ENCODE results near the gene ETFB.

The ETFB gene

GRCh38 chr19:51326216-51327065, 39.7 kb downstream of the ETFB start:
- DNase-seq, result no peak

GRCh38 chr19:51325161-51325976, 40.8 kb downstream of the ETFB start:
- DNase-seq, result peak; percentile 3

GRCh38 chr19:51324167-51324481, 42.1 kb downstream of the ETFB start:
- DNase-seq, result no peak

GRCh38 chr19:51323481-51324166, 42.6 kb downstream of the ETFB start:
- no peak for DNase-seq

GRCh38 chr19:51321799-51322198, 44.4 kb downstream of the ETFB start:
- no peak for DNase-seq

GRCh38 chr19:51320280-51320657, 45.9 kb downstream of the ETFB start:
- no peak for DNase-seq

- DNase-seq, result no peak
These were observed 46.4 kb downstream of the ETFB start for GRCh38 chr19:51319649-51320279.

- DNase-seq, result no peak
These were observed 47.2 kb downstream of the ETFB start for GRCh38 chr19:51318687-51319648.

- DNase-seq, result no peak
These were observed 48.2 kb downstream of the ETFB start for GRCh38 chr19:51317968-51318367.

GRCh38 chr19:51317376-51317775, 48.8 kb downstream of the ETFB start:
- DNase-seq, result no peak

GRCh38 chr19:51316688-51317087, 49.5 kb downstream of the ETFB start:
- no peak for DNase-seq

GRCh38 chr19:51311351-51312257, 54.6 kb downstream of the ETFB start, which contains the start of gene IGLON5:
IGLON5 (plus strand) TSS chr19:51311644; CDS start chr19:51311848, 204 bp downstream.
- no peak for DNase-seq

- DNase-seq, result no peak
These were observed 60.7 kb downstream of the ETFB start for GRCh38 chr19:51305479-51305878.

GRCh38 chr19:51301266-51301665, 64.9 kb downstream of the ETFB start:
- no peak for DNase-seq

- no peak for DNase-seq
These were observed 68.8 kb downstream of the ETFB start for GRCh38 chr19:51297406-51297805.

- DNase-seq, result no peak
These were observed 69.7 kb downstream of the ETFB start for GRCh38 chr19:51296336-51297093.

- DNase-seq, result no peak
These were observed 70.6 kb downstream of the ETFB start for GRCh38 chr19:51295382-51296126.
